Measurements from ENCODE around the gene HIVEP2. TPM values are rescaled to one million over a fixed set of nuclear protein-coding genes. Genes with fewer than 3 reads are reported as not detected.
A peak's percentile ranks its signal among the peaks of the same experiment; 100 is the strongest.

Gene HIVEP2
- total RNA-seq, 1 experiment from 2014 or later, result 10.3 TPM

GRCh38 chr6:142885182-142885867 is 59.7 kb downstream of the HIVEP2 start:
- Histone ChIP-seq H3K4me1 (ENCODE audit: control insufficient read depth, insufficient read depth, low read length) (peaks cover 22% of the 10 kb centered on the region), H3K4me3 (ENCODE audit: low read depth in 2 of 2, low read length in 2 of 2) (peak overlapping the region; percentile 38 to 58), H3K27me3 (ENCODE audit: control insufficient read depth, insufficient read depth, low read length) (no peaks in the 10 kb centered on the region), H3K27ac (ENCODE audit: low read length) (peak overlapping the region; percentile 80), H3K36me3 (ENCODE audit: control insufficient read depth, insufficient read depth, low read length) (no peaks in the 10 kb centered on the region), H3K9me3 (ENCODE audit: control insufficient read depth, insufficient read depth, low read depth, low read length) (no peaks in the 10 kb centered on the region)
- DNase-seq (ENCODE audit: low read depth, low spot score) (peak; percentile 92), ATAC-seq (peak; percentile 95)
- no TSS peak for BruUV-seq (replicated peaks)
- ChIA-PET CTCF (no interaction called here), POLR2A (interaction anchor here (0.6 to 1.2 kb wide), 2 partner anchors 37 to 593 kb away, joined by 3 read pairs; no protein-coding TSS in a partner anchor)
- peak; percentile 30; the same call in 1 of the 2 replicates for TF ChIP-seq POLR2AphosphoS5 (IDR thresholded peaks at IDR 0.05; ENCODE audit: low read depth, low read length)
- no peak for TF ChIP-seq CTCF (IDR thresholded peaks at IDR 0.05)
- intact Hi-C loops (cut with micrococcal nuclease; ENCODE audit: unreplicated experiment), result loop anchor here (5.0 kb wide), 1 partner anchor 193 kb away; no protein-coding TSS in a partner anchor
- in situ Hi-C loops (cut with HindIII; ENCODE audit: low pct_unique_long_range_greater_than_20kb, low sequenced_read_pairs), result no loop called here

GRCh38 chr6:142884214-142885035 is 60.6 kb downstream of the HIVEP2 start:
- BruUV-seq (replicated peaks), result TSS peak; percentile 66
- Histone ChIP-seq H3K9me3 (ENCODE audit: control insufficient read depth, insufficient read depth, low read depth, low read length) (no peaks in the 10 kb centered on the region), H3K4me3 (ENCODE audit: low read depth in 2 of 2, low read length in 2 of 2) (peak overlapping the region; percentile 38 to 58), H3K36me3 (ENCODE audit: control insufficient read depth, insufficient read depth, low read length) (no peaks in the 10 kb centered on the region), H3K27me3 (ENCODE audit: control insufficient read depth, insufficient read depth, low read length) (no peaks in the 10 kb centered on the region), H3K27ac (ENCODE audit: low read length) (peak overlapping the region; percentile 80), H3K4me1 (ENCODE audit: control insufficient read depth, insufficient read depth, low read length) (peaks cover 22% of the 10 kb centered on the region)
- ATAC-seq (0 out of 2 replicates have a peak, but pooled peaks have one; percentile 4), DNase-seq (ENCODE audit: low read depth, low spot score) (no peak)
- POLR2A ChIA-PET, result interaction anchor here (0.6 to 0.7 kb wide), 2 partner anchors 22 to 55 kb away, joined by 3 read pairs; no protein-coding TSS in a partner anchor
- CTCF ChIA-PET, result no interaction called here
- in situ Hi-C loops (cut with HindIII; ENCODE audit: low pct_unique_long_range_greater_than_20kb, low sequenced_read_pairs) (no loop called here), intact Hi-C loops (cut with micrococcal nuclease; ENCODE audit: unreplicated experiment) (loop anchor here (5.0 kb wide), 1 partner anchor 192 kb away; no protein-coding TSS in a partner anchor)
- TF ChIP-seq POLR2AphosphoS5 (IDR thresholded peaks at IDR 0.05; ENCODE audit: low read depth, low read length) (no peak), REST (IDR thresholded peaks at IDR 0.05; ENCODE audit: insufficient read depth in 1 of 2, low read depth in 2 of 2, low read length in 1 of 2) (no peak), CTCF (IDR thresholded peaks at IDR 0.05) (no peak), SIN3A (IDR thresholded peaks at IDR 0.05; ENCODE audit: borderline replicate concordance, insufficient read depth, low read depth, low read length) (no peak), TCF7L2 (IDR thresholded peaks at IDR 0.05; ENCODE audit: low read depth, low read length) (no peak)

Measured in Panc1 (cell line).